ENCODE data around the gene BEND4.

BEND4 gene

DNA sequence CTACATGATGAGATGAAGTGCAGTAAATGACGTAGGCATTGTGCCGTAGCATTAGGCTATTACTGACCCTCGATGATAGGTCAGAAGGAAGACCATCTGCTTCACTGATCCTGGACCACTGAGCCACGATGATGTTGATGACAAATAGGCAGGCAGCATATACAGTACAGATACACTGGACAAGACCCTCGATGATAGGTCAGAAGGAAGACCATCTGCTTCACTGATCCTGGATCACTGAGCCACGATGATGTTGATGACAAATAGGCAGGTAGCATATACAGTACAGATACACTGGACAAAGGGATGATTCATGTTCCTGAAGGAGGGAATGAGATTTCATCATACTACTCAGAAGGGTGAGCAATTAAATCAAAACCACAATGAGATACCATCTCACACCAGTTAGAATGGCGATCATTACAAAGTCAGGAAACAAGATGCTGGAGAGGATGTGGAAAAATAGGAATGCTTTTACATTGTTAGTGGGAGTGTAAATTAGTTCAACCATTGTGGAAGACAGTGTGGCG, 50.9 kb downstream of the BEND4 start:
- DNase-seq: no peak

GRCh38 chr4:42088386-42088785, 64.1 kb downstream of the BEND4 start:
- DNase-seq: no peak

GRCh38 chr4:42083816-42084215, 68.6 kb downstream of the BEND4 start:
- DNase-seq: no peak

DNA sequence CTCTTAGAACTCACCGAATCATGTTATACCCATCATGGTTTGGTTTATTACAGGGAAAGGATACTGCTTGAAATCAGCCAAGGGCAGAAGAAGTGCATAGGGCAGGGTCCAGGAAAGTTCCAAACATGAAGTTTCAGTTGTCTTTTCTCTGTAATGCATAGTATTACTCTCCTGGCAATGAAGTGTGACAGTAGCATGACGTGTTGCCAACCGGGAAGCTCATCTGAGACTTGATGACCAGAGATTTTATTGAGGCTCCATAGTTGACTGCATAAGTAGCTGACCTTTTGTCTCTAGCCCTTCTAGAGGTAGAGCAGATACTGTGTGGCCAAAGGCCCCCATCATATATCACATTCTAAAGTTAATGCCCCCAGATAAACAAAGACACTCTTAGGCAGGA, 72.1 kb downstream of the BEND4 start:
- no peak for DNase-seq

DNA sequence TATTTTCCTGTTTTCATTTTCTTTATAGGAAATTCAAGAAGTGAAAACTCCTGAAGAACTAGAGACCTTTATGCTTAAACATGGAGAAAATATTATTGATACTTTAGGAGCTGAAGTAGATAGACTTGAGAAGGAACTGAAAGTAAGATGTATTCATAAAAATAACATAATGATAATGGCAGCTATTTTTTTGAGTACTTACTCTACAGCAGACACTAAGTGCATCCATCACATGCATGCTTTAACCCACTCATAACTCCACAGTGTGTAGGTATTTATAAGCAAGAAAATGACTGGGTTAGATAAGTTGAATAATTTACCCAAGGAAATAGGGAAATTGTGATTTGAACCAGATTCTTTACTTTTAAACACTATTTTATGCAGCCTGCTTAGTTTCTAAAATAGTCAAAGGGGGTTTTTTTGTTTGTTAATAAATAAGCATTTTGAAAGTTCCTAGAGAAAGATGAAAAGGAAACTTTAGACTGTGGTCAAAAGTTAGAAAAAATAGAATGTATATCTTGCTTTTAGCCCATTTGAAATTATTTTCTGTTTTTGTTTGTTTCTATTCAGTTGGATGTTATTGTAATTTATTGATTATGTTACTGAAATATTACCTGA, 74.2 kb downstream of the BEND4 start:
- DNase-seq: no peak

GRCh38 chr4:42074294-42074693, 78.2 kb downstream of the BEND4 start:
- DNase-seq: no peak

- no peak for DNase-seq
These were observed 82.0 kb downstream of the BEND4 start for GRCh38 chr4:42070463-42070862.

DNA sequence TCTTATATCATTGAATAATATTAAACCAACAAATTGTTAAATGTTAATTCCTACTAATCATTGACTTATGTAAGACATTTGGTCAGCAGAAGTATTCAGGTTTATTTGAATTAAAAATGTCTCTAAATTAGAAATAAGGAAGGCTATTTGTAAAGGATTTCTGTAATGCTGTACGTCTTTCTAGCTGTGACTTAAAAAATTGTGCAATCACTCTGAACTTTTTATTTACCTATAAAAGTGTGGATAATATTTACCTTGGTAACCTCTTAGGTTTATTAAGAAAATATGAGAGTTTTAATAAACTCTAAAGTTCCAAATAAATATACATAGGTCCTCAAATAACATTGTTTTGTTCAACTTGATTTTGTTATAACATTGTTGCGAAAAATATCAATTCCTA, 85.2 kb downstream of the BEND4 start:
- DNase-seq: no peak

DNA sequence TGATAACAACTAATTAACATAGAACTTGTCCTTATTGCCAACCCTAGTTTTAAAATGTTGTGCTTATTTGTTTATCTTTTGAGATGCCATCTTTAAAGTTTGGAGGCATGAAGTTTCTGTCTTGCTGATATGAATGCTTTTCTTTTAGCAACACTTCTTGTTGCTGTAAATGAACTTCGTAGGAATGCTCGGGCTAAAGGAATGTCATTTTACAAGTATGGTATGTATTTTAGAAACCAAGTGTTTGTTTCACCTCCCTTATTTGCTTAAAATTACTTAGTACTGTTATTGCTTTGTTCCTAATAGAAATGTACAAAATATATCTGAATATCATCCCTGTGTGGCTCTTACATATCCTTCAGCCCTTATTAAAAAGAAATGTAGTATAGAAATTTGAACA, 86.1 kb downstream of the BEND4 start:
- no peak for DNase-seq

Data from NCI-H146 (cell line).